Activated effector memory CD4-positive, alpha-beta T cell treated with Interleukin-2 at 50 U/mL for 16 hours (primary cell): Measurements from ENCODE around the gene OBSL1.

ENCODE experiments used
- DNase-seq: peaks from one replicate; pipeline ENCODE4 v3.0.0-alpha.2; 2020

Gene OBSL1

DNA sequence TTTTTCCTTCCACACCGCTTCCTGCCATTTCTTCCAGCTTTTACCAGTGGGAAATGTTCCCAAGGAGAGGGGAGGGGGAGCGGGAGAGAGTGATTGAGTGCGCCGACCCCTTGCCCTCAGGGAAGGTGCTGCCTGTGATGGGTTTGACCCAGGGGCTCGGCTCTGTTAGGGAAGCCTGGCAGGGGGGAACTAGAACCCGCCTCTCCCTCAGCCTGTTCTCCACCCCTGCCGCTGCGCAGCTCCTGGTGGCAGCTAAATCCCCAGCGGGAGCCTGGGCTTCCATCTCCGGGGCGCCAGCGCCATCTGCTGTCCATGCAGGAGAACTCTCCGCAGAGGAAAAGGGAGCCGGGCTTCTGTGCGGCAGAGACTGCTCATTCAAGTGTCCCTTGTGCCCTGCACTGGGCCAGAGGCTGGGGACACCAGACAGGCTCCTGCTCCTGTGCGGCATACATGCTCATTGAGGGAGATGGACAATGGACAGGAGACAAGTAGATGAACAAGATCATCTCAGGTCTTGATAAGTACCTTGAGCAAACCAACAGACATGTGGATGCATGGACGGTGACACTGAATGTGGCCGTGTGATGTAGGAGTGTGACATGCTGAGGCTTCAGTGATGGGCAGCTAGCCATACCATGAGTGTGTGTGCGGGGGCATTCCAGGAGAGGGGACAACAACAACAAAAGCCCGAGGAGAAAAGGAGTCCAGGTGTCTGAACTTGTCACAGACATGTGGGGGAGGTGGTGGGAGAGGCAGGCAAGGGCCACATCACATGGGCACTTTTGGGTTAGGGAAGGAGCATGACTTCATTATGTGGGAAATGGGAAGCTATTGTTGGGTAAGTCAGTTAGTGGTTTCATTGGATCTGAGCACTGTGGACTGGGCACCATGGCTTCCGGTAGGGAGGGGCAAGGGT, 41.0 kb downstream of the OBSL1 start:
- peak; percentile 70 for DNase-seq

DNA sequence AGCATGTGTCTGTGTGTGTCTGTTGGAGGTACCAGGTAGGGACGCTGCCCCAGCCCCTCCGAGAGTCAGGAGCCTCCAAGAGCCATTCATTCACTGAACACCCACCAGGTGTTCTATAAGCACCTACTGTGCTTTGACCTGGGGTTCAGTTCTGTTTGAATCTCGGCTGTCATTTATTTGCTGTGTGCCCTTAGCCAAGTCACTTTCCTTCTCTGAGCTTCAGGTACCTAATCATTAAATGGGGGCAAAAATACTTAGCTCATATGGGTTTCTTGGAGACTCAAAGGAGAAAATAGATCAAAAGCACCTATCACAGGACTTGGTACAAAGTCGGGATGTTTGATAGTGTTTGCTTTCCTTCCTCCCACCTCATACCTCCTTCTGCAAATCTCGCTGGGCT, 43.9 kb downstream of the OBSL1 start:
- DNase-seq = no peak

DNA sequence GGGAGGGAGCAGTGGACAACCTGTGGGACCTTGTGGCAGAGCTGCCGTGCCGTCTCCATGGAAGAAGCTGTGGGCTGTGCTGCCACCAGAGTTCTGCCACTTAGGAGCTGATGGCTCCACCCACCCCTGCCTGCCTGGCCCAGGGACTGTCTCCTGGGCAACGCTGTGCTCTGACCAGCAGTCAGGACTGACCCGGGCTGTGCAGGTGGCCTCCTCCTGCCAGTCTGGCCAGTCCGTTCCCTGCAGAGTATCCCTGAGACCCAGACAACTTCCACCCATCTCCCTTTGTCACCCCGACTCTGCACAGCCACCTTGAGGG, 44.3 kb downstream of the OBSL1 start:
- DNase-seq = no peak

DNA sequence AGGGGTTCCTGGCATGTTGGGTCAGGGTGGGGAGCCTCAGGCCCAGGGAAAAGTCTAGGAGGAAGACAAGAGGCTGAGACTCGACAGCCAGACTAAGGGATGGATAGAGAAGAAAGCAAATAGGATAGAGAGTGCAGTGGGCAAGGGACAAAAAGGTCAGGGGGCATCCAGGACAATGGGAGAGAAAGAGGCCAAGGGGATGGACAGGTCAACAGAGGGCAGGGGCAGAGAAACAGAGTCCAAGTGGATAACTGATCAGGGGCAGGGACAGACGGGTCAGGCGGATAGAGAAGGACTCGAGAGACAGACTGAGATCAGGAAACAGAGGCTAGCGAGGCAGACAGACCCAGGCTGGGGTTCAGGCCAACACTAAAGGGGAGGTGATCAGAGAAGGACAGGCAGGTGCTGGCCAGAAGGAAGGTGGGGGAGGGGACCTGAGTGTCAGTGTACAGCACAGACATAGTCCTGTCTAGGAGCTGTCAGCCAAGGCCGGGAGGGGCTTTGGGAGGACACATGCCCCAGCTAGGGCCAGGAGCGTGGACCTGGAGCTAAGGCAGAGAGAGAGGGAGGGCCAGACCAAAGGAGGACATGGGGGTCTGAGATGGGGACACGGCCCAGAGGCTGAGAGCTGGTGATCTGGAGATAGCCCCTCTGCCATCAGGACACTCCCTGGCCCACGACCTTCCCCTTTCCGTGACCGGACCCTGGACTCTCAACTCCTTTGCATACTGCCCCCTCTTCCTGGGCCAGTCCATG, 44.8 kb downstream of the OBSL1 start:
- no peak for DNase-seq

DNA sequence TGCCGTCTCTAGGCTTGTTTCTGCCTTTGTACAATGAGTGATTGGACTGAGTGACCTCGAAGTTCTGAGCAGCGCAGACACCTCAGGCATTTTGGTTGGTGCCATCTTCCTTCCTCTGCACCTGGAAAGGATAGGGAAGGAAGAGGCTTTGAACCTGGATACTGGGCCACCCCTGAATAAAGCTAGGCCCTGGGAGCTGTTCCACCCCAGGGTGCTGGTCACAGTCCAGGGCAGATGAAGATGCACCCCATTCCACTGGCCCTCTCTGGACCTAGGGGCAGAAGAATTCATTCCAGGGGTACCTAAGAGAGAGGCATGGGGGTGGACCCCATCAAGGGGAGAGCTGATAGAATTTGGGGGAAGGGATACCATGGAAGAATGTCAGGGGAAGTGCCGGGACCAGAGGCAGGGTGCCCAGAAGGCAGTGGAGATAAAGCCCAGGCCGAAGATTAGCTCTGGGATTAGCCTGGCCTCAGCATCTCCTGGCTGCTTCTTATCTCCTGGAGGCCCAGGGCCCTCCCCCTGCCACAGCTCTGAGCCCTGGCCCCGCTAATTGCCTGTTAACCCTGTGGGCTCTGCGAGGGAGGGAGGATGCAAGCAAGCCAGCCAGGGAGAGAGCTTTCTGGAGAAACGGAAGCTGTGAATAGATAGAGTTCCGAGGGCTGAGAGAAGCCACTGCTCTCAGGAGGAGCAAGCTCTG, 45.7 kb downstream of the OBSL1 start:
- DNase-seq = no peak

DNA sequence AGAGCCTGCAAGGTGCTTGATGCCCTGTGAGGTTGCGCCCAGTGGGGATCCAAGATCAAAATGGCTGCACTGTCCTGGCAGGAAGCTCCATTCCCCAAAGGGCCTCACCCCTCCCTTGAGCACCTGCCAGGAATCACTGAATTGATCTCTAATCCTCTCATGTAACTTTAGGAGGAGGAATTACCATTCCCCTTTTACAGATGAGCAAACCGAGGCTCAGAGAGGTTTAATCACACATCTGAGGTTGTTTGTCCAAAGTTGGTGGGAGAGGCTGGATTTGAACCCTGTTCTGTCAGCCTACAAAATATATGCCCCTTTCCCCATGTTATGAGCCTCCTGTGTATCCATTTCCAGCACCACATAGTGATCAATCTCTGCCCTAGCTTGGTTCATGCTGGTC, 46.5 kb downstream of the OBSL1 start:
- DNase-seq = no peak

DNA sequence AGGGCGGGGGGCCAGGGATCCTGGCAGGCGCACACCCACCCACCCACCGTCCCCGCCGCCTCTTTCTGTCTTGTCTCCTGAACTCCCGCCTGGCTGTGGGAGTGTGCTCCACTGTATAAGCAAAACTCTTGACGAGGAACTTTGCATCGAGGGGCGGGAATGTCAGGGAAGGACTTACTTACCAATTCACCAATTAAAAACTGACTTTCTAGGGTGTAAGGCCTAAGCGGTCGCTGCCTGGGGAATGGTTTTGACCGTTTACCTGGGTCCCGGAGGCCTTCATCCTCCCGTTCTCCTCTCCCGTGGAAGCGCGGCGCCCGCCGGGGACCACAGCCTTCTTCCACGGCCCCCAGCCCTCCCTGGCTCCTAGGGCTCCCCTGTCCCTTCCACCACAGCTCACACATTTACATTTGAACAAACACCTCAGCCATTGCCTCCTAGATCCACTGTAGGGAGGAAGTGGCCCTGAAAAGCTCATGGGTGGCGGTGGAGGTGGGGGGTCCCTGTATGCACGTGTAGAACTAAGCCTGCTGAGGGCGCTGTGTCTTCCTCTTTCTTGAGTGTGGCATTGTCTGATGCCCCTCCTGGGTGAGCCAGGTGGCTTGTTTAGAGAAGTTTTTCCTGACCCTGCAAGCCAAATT, 48.2 kb downstream of the OBSL1 start:
- no peak for DNase-seq

DNA sequence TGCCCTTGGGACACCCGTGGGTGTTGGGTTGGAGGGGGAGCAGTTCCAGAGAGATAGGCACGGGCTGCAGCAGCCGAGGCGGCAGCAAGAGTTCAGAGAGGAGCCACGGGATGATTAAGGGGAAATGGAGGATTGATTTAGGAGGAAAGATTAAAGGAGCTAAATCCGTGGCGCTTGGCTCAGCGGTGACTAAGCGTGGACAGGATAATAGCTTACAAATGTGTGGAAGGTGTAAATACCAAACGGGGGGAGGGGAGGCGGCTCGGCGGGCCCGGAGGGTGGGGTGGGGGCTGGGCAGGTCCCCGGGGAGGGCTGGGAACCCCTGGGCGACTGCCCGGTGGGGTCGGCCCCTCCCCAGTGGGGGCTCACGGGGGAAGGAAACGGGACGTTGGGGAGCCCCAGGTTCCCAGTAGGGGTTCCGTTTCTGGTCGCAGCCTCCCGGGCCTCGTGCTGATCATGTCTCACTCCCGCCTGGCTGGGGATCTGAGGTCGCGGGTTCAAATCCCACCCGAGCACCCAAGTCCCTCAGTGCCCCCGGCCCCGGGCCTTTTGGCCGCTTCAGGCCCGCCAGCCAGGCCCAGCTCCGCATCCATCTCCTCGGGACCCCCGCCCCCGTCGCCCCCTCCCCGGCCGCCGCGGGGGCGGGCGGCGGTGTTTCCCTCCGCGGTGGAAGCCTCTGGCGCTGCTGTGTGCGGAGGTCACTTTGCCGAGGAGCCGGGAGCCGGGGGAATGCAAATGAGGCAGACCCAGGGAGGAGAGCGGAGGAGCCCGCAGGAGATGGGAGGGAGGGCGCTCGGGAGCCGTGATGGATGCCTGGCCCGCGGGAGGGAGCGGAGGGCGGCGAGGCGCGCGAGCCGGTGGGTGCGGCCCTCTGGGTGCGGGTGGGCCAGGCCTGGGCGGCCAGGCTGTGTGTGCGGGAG, 49.0 kb downstream of the OBSL1 start:
- no peak for DNase-seq

DNA sequence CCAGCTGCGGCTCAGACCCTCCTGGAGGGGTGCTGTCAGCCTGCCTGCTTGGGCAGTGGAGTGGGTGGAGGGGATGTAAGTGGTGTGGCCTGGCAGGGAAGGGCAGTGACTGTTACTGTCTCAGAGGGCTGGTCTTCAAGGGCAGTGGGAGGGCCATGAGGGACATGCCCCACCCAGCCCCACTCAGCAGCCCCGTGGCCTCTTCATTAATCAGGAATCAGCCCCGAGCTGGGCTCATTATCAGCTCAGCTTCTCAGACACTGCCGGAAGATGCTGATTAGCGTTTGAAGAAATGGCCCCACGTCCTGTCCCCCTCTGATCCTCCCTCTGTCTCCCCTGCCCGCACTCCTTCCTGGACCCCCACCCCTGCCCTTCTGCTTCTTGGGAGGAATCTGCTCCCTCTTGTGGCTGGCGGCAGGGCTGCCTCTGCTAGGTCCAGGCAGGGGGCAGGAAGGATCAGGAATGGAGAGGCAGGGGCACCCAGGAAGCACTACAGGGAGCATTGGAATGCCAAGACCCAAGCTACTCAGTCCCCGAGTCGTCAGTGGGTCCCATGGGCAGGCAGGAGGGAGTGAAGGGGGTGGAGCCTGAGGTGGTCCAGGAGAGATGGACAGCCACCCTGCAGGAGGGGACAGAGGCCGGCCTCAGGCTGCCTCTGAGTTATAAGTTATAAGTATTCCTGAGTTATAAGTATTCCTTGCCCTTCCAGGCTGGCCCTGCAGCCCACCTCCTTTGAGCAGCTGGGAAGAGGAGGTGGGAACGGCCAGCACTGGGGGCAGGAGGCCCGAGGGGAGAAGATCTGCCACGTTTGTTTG, 50.1 kb downstream of the OBSL1 start:
- no peak for DNase-seq

DNA sequence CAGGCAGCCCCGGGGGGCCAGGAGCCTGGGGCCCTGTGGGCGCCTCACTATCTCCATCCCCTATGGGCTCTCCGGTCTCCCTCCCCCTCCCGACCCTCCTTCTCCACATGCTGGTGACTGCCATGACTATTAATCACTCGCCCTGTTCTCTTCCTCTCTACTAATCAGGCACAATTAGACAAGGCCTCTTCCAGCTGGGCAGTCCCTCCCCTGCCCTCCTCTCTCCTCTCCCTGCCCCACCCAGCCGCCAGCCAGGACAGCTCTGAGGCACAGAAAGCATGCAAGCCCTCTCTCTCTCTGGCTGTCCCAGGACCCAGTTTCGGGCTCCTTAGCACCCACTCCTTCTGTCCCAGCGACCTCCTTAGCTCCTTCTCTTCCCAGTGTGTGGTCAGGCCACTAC, 51.3 kb downstream of the OBSL1 start:
- DNase-seq = no peak

DNA sequence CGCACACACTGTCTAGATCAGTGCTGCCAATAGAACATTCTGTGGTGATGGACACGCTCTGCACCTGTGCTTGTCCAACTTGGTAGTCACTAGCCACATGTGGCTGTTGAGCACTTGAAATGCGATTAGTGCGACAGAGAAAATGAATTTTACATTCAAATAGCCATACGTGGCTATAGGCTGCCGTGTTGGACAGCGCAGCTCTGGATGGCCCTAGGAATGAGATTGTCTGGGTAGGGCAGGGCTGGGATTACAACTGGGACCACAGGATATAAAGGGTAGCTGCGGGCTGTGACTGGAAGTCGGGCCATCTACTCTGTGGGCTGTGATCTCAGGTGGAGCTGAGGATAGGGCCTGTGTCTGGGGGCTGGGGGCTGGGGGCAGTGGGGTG, 51.8 kb downstream of the OBSL1 start:
- DNase-seq = no peak

DNA sequence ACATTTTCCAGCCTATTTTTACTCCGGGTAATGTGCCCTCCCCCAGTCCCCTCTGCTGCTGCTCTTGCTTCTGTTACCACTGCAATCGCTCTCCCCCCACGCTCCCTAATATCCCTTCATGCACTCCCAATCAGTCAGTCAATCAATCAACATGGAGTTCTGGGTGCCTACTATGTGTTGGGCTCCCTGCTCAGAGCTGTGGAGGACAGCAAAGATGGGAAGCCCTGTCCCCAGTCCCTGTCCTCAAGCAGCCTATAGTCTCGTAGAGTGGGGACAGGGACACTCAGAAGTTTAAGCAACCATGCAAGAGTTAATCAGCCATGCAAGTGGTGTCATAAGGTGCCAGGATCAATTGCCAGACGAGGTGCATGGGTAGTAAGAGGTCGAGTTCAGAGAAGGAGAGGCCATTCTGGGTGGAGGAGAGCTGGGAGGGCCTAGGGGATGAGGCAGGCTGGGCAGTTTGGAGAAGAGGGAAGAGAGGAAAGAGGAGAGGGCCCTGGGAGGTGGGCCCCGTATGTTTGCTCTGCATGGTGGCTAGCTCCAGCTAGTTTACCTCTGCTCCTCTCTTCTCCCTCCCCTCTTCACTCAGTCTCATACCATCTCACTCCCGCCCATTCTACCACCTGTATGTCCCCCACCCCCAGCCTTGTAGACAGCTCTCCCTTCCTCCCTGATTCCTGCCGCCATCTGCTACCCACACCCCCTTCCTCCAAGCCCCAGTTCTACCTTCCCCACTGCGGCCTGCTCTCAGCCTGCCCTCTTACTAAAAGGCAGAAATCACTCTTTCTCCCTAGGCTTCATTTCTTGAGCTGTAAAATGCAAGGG, 53.2 kb downstream of the OBSL1 start:
- no peak for DNase-seq

DNA sequence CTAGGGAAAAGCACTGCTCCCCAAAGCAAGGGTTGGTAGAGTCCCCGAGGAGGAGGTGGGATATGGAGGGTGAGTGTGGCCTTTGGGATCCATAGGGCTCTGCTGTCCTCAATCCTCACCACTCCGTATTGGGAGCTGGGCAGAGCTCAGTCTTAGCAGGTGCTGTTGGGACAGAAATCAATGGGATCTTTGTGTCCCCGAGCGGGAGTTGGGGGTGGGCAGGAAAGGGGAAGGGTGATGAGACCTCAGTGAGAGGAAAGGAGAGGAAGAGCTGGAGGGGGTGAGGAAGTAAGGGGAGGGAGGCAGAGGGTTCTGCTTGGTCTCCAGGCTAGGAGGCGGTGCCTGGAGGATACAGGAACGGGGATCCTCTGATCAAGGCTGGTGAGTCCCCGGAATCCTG, 54.5 kb downstream of the OBSL1 start:
- DNase-seq = no peak

DNA sequence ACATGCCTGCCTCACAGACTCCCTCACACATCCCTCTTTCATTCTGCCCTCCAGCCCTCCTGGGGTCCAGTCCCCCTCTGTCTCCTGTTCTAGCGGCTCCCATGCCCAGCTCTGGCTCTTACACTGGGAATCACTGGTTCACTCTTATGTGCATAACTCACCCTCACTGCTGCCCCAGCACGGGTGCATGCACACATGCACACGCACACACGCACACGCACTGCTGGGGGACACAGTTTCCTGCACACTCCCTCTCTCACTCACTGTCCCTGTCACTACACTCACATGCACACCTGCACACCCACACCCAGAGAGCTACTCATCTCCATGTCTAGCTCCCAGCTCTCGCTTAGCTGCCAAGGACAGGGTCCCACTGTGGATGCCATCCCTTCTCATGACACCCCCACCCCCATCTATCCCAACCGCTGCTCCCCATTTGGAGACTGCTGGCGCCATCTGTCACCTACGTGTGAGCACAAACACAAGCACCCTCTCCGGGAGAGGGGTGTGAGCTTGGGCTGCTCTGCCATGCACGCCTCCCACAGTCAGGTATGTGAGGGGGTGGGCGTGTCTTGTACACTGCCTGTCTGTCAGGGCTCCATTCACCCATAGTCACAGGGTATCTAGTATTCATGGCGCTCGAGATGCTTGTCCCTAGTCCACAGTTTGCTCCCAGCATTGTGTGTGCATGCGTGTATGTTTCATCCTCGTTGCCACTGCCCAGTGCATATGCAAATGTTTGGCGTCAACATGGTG, 55.3 kb downstream of the OBSL1 start:
- no peak for DNase-seq

DNA sequence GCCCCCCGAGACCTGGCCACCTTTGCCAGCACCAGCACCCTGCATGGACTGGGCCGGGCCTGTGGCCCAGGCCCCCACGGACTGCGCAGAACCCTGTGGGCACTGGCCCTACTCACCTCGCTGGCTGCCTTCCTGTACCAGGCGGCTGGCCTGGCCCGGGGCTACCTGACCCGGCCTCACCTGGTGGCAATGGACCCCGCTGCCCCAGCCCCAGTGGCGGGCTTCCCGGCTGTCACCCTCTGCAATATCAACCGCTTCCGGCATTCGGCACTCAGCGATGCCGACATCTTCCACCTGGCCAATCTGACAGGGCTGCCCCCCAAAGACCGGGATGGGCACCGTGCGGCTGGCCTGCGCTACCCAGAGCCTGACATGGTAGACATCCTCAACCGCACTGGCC, 56.5 kb downstream of the OBSL1 start:
- DNase-seq = no peak

DNA sequence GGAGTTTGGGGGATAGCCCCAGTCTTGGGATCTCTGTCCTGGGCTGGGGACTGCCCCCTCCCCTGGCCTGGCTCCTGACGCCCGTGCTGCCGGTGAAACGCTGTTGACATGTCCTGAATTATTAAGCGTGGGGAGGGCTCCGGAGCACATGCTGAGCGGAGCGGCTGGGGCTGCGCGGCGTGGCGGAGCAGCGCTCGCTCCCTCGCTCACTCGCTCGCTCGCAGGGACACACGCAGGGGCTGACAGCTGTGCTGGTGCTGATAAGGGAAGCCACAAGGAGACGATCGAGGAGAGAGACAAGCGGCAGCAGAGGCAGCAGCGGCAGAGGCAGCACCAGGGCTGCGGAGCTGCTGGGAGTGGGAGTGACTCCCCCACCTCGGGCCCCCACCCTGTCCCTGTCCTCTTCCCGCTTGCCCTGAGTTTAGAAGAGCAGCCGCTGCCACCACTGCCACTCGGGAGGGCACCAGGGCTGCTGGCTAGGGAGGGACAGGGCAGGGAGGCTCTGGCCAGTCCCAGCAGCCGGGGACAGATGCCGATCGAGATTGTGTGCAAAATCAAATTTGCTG, 57.1 kb downstream of the OBSL1 start, which contains the start of gene ASIC4:
Gene ASIC4 (plus strand): TSS at position 287 of the 566 bp plus-strand sequence. CDS start 243 bp downstream, at position 530.
- DNase-seq = no peak

DNA sequence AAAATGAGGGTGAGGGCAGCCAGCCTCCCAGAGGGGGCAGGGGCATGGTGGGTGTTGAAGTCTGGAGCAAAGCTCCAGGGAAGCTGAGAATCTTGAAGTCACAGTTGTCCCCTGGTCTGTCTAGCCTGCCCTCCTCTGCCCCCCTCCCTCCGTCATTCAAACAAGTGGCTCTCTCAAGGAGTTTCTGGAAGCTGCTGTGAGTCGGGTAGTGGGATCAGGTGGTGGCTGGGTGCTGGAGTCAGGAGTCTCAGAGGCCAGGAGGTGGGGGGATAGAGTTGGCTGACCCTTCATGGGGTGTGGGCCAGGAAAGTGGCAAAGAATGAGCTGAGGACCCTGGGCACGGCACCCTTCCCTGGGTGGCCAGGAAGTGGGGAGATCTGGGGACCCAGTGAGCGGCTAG, 57.6 kb downstream of the OBSL1 start:
- DNase-seq = no peak

DNA sequence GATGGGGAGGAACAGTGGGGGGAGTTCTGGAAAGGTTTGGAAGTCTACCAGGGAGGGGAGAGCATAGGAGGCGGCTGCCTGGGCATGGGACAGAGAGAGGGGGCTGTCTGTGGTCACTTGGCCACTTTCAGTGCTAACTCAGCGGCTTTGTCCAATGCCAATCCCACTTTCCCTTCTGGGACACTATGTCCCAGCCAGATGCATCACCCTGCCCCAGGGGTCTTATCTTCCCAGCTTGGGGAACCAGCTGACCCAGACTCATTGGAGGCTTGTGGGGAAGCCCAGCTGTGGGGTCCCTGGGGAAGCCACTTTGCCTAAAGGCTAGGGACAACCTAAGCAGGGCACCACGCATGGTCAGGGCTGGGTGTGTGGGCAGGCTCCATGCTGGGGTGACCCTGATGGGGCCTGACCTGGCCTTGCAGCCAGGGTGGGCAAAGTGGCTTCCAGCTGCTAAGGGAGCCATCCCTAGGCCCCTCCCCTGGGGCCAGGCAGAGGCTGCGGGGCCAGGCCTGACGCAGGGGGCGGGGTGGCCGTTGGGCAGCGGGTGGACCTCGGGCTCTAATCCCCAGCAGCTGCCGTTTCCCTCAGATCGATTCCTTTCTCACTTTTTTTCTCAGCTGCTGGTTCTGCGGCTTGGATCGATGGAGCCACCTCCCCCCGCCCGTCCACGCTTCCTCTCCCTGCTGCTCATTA, 58.7 kb downstream of the OBSL1 start:
- DNase-seq = no peak
